ENCODE results near the gene PTPRN2. TPM values are rescaled to one million over a fixed set of nuclear protein-coding genes. Genes with fewer than 3 reads are reported as not detected.

The PTPRN2 gene
- polyA plus RNA-seq, 1 experiment = 0.02 TPM

GRCh38 chr7:158292948-158293347 lies 294.7 kb downstream of the PTPRN2 start:
- ChIA-PET CTCF (no interaction called here), POLR2A (no interaction called here)
- Histone ChIP-seq H3K4me3 (ENCODE audit: low read depth, low read length) (no peak overlapping the region), H3K27me3 (ENCODE audit: control insufficient read depth, insufficient read depth, low read length) (no peaks in the 10 kb centered on the region), H3K9me3 (ENCODE audit: control insufficient read depth, insufficient read depth, low read length) (peaks cover 57% of the 10 kb centered on the region), H3K27ac (ENCODE audit: low read depth, low read length) (no peak overlapping the region)
- TF ChIP-seq CTCF (IDR thresholded peaks at IDR 0.05; ENCODE audit: low read depth, low read length) = no peak
- no peak for DNase-seq (ENCODE audit: low read depth, low spot score)

GRCh38 chr7:158291998-158292397 lies 295.6 kb downstream of the PTPRN2 start:
- POLR2A ChIA-PET = no interaction called here
- Histone ChIP-seq H3K27ac (ENCODE audit: low read depth, low read length) (no peak overlapping the region), H3K9me3 (ENCODE audit: control insufficient read depth, insufficient read depth, low read length) (peaks cover 53% of the 10 kb centered on the region), H3K4me3 (ENCODE audit: low read depth, low read length) (no peak overlapping the region), H3K27me3 (ENCODE audit: control insufficient read depth, insufficient read depth, low read length) (no peaks in the 10 kb centered on the region)
- TF ChIP-seq CTCF (IDR thresholded peaks at IDR 0.05; ENCODE audit: low read depth, low read length) = no peak
- DNase-seq (ENCODE audit: low read depth, low spot score) = no peak
- CTCF ChIA-PET = no interaction called here

- ChIA-PET CTCF (no interaction called here), POLR2A (no interaction called here)
- no peaks in the 10 kb centered on the region for H3K27me3 ChIP-seq (ENCODE audit: control insufficient read depth, insufficient read depth, low read length)
- no peak overlapping the region for H3K27ac ChIP-seq (ENCODE audit: low read depth, low read length)
- peaks cover 44% of the 10 kb centered on the region for H3K9me3 ChIP-seq (ENCODE audit: control insufficient read depth, insufficient read depth, low read length)
- no peak for DNase-seq (ENCODE audit: low read depth, low spot score)
- no peak overlapping the region for H3K4me3 ChIP-seq (ENCODE audit: low read depth, low read length)
- no peak for TF ChIP-seq CTCF (IDR thresholded peaks at IDR 0.05; ENCODE audit: low read depth, low read length)
Observed at GRCh38 chr7:158289761-158290523, 297.7 kb downstream of the PTPRN2 start.

GRCh38 chr7:158289231-158289630 lies 298.4 kb downstream of the PTPRN2 start:
- Histone ChIP-seq H3K4me3 (ENCODE audit: low read depth, low read length) (no peak overlapping the region), H3K27me3 (ENCODE audit: control insufficient read depth, insufficient read depth, low read length) (no peaks in the 10 kb centered on the region), H3K9me3 (ENCODE audit: control insufficient read depth, insufficient read depth, low read length) (peaks cover 44% of the 10 kb centered on the region), H3K27ac (ENCODE audit: low read depth, low read length) (no peak overlapping the region)
- ChIA-PET POLR2A (no interaction called here), CTCF (no interaction called here)
- TF ChIP-seq CTCF (IDR thresholded peaks at IDR 0.05; ENCODE audit: low read depth, low read length) = no peak
- DNase-seq (ENCODE audit: low read depth, low spot score) = no peak

- no peak overlapping the region for H3K4me3 ChIP-seq (ENCODE audit: low read depth, low read length)
- no peak for TF ChIP-seq CTCF (IDR thresholded peaks at IDR 0.05; ENCODE audit: low read depth, low read length)
- no peak for DNase-seq (ENCODE audit: low read depth, low spot score)
- ChIA-PET CTCF (no interaction called here), POLR2A (no interaction called here)
- peaks cover 58% of the 10 kb centered on the region for H3K9me3 ChIP-seq (ENCODE audit: control insufficient read depth, insufficient read depth, low read length)
- no peaks in the 10 kb centered on the region for H3K27me3 ChIP-seq (ENCODE audit: control insufficient read depth, insufficient read depth, low read length)
- no peak overlapping the region for H3K27ac ChIP-seq (ENCODE audit: low read depth, low read length)
Observed at GRCh38 chr7:158286210-158286609, 301.4 kb downstream of the PTPRN2 start.
